Midbrain (tissue), 1 donor: Measurements from ENCODE around the gene ZBTB20.

ENCODE experiments used
- DNase-seq: peaks from one replicate; lab custom pipeline; 2025; lab: John Stamatoyannopoulos, UW

Gene ZBTB20

DNA sequence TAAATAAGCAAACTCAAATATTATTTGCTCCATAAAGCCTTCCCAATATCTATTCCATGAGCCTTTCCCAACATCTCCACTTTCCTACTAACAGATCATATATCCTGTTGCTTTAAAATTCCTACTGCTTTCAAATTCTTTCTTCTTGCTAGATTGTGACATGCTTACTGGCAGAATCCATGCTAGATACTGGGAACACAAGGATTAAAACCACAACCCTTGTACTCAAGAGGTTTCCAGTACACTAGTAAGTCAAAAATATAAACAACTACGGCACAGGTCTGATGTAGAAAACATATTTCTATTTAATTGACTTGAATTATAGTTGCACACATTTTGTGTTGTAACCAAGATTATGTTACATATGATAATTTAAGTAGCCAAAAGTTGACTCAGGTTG is 275.0 kb downstream of the ZBTB20 start:
- no peak for DNase-seq

DNA sequence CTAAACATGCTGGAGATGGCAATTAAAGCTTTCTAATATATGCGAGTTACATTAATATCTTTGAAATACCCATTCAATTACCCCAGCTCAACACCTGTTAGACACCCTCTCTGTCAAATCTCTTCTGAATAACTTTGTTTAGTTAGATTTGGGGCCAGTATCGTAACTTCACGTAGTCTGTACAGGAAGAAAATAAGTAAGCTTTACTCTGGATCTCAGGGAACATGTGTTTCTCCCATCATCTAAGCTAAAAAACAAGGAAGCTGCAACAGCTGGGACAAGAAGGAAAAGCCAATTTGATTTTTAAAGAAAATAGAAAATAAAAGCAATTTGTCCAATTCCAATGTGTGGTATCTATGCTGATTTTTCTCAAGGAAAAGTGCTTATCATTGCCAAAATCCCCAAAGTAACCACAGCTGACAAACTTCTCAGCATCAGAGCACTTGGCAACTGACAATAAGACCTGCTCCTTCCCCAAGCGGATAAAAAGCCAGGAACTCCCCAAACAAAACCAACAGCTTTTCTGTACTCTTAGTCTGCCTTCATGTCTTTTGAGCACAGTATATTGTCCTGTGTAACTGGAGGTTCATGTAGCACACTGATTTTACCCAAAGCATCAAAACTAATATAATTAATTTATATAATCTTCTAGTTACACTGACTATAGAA is 279.1 kb downstream of the ZBTB20 start:
- DNase-seq = no peak

DNA sequence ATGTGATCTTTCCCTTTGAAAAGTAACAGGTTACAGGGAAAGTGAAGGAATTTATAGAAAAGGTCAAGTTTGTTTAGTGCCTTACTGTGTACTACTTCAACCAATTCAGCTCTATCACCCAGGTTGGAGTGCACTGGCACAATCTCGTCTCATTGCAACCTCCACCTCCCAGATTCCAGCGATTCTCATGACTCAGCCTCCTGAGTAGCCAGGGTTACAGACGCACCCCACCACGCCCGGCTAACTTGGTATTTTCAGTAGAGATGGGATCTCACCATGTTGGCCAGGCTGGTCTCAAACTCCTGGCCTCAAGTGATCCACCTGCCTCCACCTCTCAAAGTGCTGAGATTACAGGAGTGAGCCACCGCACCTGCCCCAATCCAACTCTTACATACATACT is 279.7 kb downstream of the ZBTB20 start:
- DNase-seq = no peak

DNA sequence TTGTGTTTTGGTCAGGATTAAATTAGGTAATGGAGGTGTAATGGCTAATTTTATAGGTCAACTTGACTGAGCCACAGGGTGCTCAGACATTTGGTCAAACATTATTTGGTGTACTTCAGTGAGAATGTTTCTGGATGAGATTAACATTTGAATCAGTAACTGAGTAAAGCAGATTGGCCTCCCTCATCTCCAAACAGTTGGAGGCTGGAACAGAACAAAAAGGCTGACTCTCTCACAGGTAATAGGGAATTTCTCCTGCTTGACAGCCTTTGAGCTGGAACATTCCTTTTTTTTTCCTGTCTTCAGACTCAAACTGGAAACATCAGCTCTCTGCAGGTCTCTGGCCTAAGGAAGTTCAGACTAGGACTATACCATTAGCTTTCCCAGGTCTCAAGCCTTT is 280.7 kb downstream of the ZBTB20 start:
- no peak for DNase-seq

DNA sequence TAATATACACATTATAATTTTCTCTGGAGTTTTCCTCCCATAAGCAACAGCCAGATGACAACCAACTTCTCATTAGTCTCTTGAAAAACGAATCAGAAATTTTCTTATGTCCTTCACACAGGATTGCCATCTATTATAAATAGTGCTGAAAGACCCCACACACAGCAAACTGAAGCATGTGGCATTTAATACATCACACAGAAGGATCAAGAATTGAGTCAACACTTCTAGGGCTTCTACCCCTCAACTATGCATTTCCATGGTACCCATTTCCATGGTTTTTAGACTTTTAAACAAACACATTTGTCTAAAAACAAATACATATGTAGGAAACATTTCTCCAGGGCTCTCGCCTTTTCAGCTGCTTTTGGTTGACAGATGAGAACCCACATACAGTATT is 282.1 kb downstream of the ZBTB20 start:
- no peak for DNase-seq

DNA sequence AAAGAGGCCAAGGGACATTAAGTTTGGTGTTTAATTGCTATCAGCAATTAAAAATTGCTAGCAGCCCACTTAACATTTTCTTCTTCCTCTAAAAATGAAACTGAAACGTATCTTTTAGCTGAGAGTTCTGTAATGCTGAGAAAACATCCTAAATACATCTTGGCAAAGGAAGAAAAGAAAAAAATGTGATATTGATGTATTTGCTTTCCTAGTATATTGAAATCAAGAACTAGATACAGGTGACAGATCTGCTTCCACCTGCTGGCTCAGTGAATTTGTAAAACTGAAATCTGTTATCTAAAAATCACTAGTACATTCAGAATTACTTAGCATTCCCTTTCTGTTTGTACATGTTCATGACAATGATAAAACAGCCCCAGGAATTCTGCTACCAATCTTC is 283.2 kb downstream of the ZBTB20 start:
- DNase-seq = no peak

DNA sequence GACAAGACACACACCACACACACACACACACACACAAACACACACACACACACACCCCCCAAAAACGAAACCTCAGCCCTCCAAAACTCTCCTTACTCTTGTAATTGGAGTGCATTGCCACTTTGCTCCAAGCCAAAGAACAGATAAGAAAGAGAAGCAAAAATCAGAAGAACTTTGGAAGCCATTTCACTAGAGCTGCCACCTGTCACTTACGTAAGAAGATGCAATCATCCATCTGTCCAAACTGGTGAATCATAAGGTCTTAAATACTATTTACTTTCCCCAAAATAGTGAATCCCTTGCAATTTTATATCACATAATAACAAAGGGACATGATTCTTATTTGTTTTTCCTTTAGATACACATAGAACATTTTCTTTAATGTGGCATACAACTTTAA is 285.4 kb downstream of the ZBTB20 start:
- DNase-seq = no peak

DNA sequence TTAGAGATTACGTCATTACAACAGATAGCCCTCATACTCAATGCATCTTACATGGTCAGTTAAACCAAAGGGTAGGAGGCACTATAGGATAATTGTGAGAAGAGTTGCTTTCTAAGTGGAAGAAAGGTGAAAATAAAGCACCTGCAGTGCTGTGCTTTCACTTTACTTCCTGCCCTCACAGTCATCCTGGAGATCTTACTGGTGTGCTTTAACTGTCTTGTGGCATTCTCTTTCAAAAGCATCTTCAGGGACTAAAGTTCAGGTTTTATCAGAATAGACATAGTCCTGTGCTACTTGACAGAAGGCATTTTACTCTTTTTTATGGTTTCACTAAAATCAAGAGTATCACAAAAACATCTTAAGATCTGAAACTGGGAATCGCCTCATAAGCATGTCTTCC is 286.6 kb downstream of the ZBTB20 start:
- DNase-seq = peak; percentile 16

DNA sequence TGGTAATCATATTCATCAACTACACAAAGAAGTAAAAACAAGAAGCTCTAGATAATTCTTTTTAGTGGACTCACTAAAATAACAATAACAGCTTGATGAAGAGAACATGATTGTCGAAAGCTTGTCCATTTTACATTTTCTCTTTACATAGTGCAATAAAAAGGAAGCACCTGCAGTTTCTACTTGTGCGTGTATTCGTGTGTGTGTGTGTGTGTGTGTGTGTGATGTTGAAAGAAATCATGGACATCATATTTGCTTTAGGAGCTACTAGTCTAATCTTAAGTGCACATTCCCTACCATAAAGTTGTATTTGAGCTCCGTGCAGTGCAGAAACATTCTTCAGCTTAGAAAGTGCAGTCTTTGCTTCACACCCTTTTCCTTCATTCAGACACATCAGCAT is 288.8 kb downstream of the ZBTB20 start:
- DNase-seq = no peak

DNA sequence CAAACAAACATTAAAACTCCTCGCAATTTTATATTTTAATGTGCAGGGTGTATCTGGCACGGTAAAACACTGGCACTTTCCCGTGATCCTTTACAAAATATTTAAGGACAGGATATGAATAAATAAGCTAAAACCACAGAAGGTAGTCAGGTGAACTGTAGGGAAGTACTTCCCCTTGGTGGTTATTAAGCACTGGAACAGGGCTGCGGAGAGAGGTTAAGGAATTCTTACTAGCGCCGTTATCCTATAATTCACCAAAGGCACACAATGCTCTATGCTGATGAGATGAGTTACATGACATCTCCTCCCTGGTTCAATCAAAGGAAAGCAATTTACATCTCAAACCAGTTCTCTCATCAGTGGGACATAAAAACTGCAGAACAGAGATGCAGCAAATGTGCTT is 289.8 kb downstream of the ZBTB20 start:
- DNase-seq = no peak

DNA sequence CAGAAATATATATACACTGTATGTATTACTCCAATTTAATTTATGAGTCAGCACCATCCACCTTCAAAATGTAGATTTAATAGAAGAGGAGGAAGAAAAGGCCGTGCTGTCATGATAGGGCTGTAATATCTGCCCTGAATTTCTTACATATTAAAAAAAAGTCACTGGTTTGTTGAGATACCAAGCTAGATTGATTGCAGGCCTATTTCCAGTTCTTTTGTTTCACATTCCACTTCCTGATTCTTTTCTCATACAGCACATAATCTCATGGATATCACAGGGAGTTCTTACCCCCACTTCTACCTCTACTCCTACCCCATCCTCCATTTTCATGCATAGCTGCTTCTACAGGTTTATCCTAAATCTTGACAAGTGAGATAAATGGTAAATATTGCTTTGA is 290.3 kb downstream of the ZBTB20 start:
- no peak for DNase-seq

DNA sequence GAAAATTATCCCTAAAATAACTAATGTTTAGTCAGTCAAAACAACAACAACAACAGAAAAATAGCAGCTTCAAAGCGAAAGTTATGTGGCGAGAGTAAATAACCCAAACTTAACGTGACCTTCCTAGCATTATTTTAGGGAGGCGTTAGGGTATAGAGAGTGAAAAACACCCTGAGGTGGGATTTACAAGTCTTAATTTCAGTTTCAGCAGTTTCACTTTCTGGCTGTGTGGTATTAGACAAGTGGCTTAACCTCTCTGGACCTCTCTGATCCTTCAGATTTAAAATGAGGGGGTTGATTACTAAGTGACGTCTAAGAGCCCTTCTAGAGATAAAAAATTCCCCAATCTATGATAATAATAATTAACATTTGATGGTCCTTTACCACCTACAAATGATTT is 291.2 kb downstream of the ZBTB20 start:
- no peak for DNase-seq

DNA sequence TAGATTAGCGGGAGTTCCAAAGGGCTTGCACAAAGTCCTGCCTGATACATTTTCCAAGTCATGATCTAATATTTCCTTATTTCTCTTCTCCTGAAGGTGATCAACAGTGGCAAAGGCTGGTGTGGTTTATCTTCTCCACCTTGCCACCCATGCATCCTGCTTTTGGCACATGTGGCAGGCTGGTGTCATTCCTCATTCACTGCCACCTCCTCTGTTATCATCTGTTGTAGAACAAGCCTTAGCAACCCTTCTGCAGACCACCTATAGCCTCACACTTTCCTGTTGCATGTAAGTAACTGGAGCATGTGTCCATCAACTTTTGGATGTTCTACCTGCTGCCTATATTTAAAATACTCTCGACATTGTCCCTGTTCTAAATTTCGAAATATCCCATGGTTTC is 294.1 kb downstream of the ZBTB20 start:
- DNase-seq = no peak

DNA sequence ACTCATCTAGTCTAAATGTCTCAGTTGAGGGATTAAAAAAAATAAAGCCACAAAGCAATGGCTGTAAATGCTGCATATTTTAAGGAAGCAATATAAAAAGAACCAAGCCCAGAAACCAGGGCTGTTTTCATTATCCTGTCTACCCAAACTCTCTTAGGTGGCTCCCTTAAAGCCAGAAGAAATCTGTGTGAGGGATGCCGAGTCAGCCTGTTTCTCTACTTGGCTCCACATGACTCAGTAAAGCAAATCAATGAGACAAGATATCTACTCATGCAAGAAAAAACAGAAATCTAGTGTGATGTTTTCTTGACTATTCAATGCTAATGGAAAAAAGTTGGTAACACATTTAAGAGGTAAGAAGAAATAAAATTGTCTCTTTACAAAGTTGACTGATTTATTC is 296.2 kb downstream of the ZBTB20 start:
- DNase-seq = no peak

DNA sequence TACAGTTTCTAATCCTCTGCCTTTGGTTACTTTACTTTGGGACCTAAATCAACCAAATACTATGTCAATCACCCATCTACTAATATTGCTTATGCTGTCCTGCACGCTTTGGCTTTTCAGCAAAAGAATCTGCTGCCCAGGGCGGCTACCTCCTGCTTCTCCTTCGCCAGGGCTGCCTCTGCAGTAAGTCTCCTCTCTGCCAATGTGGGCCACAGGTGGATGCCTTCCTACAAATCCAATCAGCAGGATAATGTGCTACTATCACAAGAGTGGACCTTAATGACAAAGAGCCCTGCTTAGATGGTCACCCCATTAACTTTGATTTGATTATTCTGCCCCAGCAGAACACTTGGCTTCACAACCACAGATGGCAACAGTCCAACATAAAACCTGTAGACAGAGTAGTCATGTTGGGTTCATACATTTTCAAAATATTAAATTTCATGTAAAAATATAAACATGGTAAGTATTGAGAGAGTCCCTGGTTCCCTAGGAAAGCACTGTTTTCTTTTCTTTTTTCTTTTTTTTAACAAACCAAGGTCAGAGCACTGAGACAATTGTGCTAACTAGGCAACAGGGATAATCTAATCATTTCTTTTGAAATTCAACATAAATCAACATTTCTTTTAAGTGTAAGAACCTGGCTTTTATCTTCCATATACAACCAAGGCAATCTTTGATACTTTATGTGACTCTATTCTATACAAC is 298.3 kb downstream of the ZBTB20 start:
- peak; percentile 58 for DNase-seq

DNA sequence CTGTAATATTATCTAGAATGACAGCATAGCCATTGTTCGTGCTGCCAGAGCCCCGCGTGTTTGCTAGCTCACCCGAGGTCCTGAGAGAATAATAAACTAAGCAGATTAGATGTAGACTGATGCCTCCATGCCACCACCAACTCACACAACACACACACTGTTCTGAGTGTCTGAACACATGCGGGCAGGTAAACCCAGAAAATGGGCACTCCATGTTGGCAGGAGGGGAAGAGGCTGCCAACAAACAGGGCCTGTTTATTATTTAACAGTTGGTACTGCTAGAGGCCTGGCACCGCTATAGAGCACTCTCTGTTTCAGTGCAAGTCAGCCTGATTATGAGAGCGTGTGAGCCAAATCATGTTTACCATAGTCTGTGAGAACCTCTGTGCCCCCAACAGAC is 299.0 kb downstream of the ZBTB20 start:
- DNase-seq = peak; percentile 92

DNA sequence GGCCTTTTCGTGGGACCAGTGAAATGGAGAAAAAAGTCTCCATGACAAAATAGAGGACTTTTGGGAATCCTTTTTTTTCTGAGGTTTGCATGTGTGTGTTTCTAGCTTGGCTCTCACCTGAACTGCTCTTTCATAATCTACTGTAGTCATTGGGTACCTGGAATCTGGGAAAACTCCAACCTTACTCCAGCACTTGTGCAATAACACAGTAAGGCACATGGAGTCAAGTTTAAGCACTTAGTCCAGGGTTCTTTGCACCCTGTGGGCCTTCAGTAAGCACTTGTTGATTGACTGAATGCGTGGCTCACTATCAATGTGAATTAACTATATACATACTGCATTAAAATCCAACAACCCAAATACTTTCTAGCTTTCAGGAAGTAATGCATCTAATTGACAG is 299.5 kb downstream of the ZBTB20 start:
- no peak for DNase-seq

DNA sequence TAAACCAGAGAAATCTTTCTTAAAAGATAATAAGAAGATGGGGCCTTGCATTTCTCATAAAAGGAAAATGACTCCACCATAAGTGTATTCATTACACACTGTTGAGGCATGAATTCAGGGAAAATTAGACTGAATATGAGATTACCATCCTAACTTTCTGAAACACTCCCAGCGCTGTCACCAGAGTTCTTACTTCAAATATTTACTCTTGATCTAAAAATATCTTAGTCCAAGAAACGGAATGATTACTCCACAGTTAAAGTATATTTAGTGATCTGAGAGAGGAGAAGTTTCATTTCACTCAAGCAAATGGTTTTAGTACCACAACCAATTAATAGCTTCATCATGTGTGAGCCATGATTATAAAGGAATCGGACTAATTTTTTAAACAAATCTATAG is 300.3 kb downstream of the ZBTB20 start:
- DNase-seq = no peak

DNA sequence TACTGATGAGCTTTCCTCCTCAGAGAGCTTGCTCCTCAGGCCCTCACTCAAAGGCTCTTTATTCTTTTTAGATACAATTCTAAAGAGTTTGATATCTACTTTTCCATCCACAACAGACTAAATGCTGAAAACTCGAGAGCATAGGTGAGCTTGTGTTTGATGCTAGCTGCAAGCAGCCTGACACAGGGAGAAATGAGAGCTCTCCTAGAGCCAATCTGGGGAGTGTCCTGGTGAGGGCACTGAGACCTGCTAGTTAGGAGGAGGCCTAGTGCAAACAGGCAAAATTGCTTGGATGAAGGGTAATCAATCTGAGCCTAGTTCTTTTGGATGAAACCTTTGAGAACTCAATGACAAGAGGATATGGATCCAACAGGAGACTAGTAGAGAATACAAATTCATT is 300.8 kb downstream of the ZBTB20 start:
- DNase-seq = peak; percentile 41

DNA sequence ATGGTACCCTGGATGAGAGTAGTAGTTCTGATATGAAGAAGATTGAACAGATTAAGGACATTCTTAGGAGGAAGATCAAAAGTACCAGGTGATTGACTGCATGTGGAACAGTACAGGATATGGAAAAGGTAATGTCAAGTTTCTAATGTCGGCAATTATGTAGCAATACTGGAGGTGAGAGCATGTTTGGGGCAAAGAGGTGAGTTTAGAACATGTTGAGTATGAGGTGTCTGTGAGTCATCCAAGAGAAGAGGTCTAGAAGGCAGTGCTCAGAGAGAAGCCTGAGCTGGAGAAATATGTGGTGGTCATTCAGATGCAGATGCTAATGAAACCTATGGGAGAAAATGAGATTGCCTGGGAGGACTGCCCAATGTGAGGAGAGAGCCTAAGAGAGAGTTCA is 305.6 kb downstream of the ZBTB20 start:
- no peak for DNase-seq

DNA sequence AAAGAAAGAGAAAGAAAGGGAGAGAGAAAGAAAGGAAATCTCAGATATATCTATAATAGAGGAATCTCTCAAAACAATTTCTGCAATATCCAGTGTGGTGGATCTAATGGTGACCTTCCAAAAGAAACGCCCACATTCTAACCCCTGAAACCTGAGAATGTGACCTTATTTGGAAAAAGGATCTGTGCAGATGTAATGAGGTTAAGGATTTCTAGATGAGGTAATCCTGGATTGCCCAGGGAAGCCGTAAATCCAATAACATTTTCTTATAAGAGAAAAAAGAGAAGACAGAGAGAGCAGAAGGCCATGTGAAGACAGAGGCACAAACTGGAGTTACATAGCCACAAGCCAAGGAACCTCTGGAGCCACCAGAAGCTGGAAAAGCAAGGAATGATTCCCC is 307.6 kb downstream of the ZBTB20 start:
- no peak for DNase-seq

DNA sequence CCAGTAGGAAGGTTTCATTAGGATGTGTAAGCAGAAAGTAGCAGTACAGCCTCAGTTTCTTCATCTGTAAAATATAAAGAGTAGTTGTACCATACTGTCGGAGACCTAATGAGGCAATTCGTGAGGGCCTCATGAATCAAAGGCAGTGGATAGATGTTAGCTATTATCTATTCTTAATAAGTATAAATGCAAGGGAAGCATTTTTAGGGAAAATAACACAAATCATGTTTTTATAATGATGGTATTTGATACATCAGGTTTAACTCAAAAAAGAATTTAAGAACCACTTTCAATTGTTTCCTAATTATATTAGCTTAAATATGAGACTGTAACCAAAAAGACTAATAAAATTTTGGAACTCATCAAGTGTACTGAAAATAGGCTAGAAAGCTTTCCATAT is 309.1 kb downstream of the ZBTB20 start:
- no peak for DNase-seq

DNA sequence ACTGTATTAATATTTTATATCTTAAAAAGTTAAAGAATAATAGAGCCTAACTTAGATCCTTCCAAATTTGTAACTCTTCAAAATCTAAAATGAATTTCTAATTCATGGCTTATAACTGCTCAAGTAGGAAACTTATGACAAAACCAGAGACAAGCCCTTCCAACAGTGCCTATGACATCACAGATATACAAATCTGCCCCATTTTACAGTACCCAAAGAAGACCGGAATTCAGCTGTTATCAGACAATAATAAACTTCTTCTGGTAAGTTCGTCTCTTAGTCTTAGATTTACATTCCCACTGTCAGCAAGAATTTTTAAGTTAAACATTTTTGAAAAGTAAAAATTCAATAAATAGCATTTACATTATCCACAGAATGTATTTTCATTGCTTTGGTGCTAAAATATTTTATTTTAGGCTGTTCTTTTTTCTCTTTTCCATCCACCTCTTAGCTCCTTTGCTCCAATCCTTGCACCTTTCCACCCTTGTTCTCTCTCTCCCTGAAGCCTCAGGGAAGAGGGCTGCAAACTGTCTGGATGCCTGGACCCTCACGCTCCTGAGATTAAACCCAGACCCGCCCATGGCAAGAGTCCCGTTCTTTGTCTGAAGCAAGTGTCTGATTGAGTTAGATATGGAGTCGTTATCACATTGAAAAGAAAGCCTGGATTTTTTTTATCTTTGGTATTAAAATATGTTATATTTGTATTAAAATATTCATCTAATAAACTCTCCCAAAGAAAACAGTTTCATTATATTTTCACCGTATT is 312.7 kb downstream of the ZBTB20 start:
- DNase-seq = no peak
